H9 (cell line): ENCODE results near the gene FAM110A. TPM values are rescaled to one million over a fixed set of nuclear protein-coding genes. Genes with fewer than 3 reads are reported as not detected.

ENCODE experiments used
- DNase-seq: peaks from one replicate; pipeline ENCODE4 v3.0.0-alpha.2; 2017
- H2AFZ ChIP-seq: one replicate; pipeline ENCODE4 v1.6.1; 2013; ENCODE audit warnings: mild to moderate bottlenecking, low read length, control low read depth, moderate library complexity
- H2AK5ac ChIP-seq: 2 replicates; pipeline ENCODE4 v1.6.1; 2013; ENCODE audit warnings: low read length, control low read depth, mixed read lengths; ENCODE audit not compliant: insufficient read length
- H2BK120ac ChIP-seq: one replicate; pipeline ENCODE4 v1.6.1; 2013; ENCODE audit warnings: low read depth, mild to moderate bottlenecking, low read length, control low read depth, inconsistent platforms; ENCODE audit not compliant: poor library complexity, severe bottlenecking
- H2BK12ac ChIP-seq: 2 replicates; pipeline ENCODE4 v1.6.1; 2013; ENCODE audit warnings: low read length, control low read depth, mixed read lengths, low read depth; ENCODE audit not compliant: insufficient read length
- H2BK15ac ChIP-seq: 2 replicates; pipeline ENCODE4 v1.6.1; 2013; ENCODE audit warnings: low read depth, low read length, control low read depth
- H2BK20ac ChIP-seq: one replicate; pipeline ENCODE4 v1.6.1; 2013; ENCODE audit warnings: low read depth, mild to moderate bottlenecking, low read length, control low read depth, inconsistent platforms; ENCODE audit not compliant: poor library complexity, severe bottlenecking
- H2BK5ac ChIP-seq: 2 replicates; pipeline ENCODE4 v1.6.1; 2013; ENCODE audit warnings: low read length, control low read depth, mixed read lengths; ENCODE audit not compliant: insufficient read length
- H3K14ac ChIP-seq: 2 replicates; pipeline ENCODE4 v1.6.1; 2013; ENCODE audit warnings: low read length, control low read depth; ENCODE audit not compliant: insufficient read depth
- H3K18ac ChIP-seq: 2 replicates; pipeline ENCODE4 v1.6.1; 2013; ENCODE audit warnings: low read depth, mild to moderate bottlenecking, mixed read lengths, low read length, control low read depth; ENCODE audit not compliant: insufficient read length
- H3K23ac ChIP-seq: 2 replicates; pipeline ENCODE4 v1.6.1; 2013; ENCODE audit warnings: low read length, control low read depth, mixed read lengths, low read depth; ENCODE audit not compliant: insufficient read length
- H3K23me2 ChIP-seq: 2 replicates; pipeline ENCODE4 v1.6.1; 2013; ENCODE audit warnings: low read depth, mild to moderate bottlenecking, mixed read lengths, low read length, control low read depth; ENCODE audit not compliant: insufficient read length, poor library complexity, severe bottlenecking
- H3K27ac ChIP-seq: 2 replicates; pipeline ENCODE4 v1.5.1; 2013; ENCODE audit warnings: low read length, control low read depth, mixed read lengths, low read depth; ENCODE audit not compliant: insufficient read length
- H3K27me3 ChIP-seq: 2 replicates; pipeline ENCODE4 v1.6.1; 2013; ENCODE audit warnings: low read length, control low read depth, inconsistent platforms; ENCODE audit not compliant: insufficient read depth
- H3K4ac ChIP-seq: 2 replicates; pipeline ENCODE4 v1.6.1; 2013; ENCODE audit warnings: low read depth, mild to moderate bottlenecking, control low read depth, inconsistent platforms, low read length, moderate library complexity
- H3K4me1 ChIP-seq: 2 replicates; pipeline ENCODE4 v1.6.1; 2013; ENCODE audit warnings: low read length, control low read depth, inconsistent platforms; ENCODE audit not compliant: insufficient read depth
- H3K4me2 ChIP-seq: 2 replicates; pipeline ENCODE4 v1.6.1; 2013; ENCODE audit warnings: low read length, control low read depth, mixed read lengths; ENCODE audit not compliant: insufficient read length, insufficient read depth
- H3K56ac ChIP-seq: 2 replicates; pipeline ENCODE4 v1.6.1; 2013; ENCODE audit warnings: low read depth, mild to moderate bottlenecking, mixed read lengths, low read length, control low read depth; ENCODE audit not compliant: insufficient read length
- H3K79me1 ChIP-seq: 2 replicates; pipeline ENCODE4 v1.6.1; 2013; ENCODE audit warnings: low read depth, mild to moderate bottlenecking, moderate library complexity, low read length, control low read depth, inconsistent platforms; ENCODE audit not compliant: insufficient read depth, poor library complexity, severe bottlenecking
- H3K79me2 ChIP-seq: 2 replicates; pipeline ENCODE4 v1.6.1; 2013; ENCODE audit warnings: low read length, control low read depth, inconsistent platforms; ENCODE audit not compliant: insufficient read depth
- H3K9ac ChIP-seq: 2 replicates; pipeline ENCODE4 v1.6.1; 2013; ENCODE audit warnings: low read length, control low read depth, mixed read lengths; ENCODE audit not compliant: insufficient read length; ENCODE audit errors: extremely low read depth
- H3K9me3 ChIP-seq: one replicate; pipeline ENCODE4 v1.6.1; 2013; ENCODE audit warnings: low read depth, low read length, inconsistent platforms; ENCODE audit not compliant: control insufficient read depth
- H3T11ph ChIP-seq: one replicate; pipeline ENCODE4 v1.6.1; 2013; ENCODE audit warnings: mild to moderate bottlenecking, low read length, control low read depth, inconsistent platforms
- H4K20me1 ChIP-seq: one replicate; pipeline ENCODE4 v1.6.1; 2013; ENCODE audit not compliant: control insufficient read depth, insufficient read length, insufficient read depth
- H4K5ac ChIP-seq: 2 replicates; pipeline ENCODE4 v1.6.1; 2013; ENCODE audit warnings: low read depth, mild to moderate bottlenecking, mixed read lengths, low read length, control low read depth; ENCODE audit not compliant: insufficient read length
- H4K8ac ChIP-seq: replicated peaks from 2 replicates; pipeline ENCODE4 v1.6.1; 2013; ENCODE audit warnings: low read length, control low read depth, mixed read lengths, low read depth; ENCODE audit not compliant: insufficient read length
- H4K91ac ChIP-seq: 2 replicates; pipeline ENCODE4 v1.6.1; 2013; ENCODE audit warnings: low read depth, mild to moderate bottlenecking, moderate library complexity, mixed read lengths, low read length, control low read depth; ENCODE audit not compliant: insufficient read length
- H3K27ac Mint-ChIP-seq, 3 experiments: 2 replicates in 2 of 3; 3 replicates in 1 of 3; pipeline ENCODE4 v1.8.0; 2020 to 2021; ENCODE audit warnings: mixed read lengths in 3 of 3, mild to moderate bottlenecking in 1 of 3, moderate library complexity in 1 of 3
- H3K27me3 Mint-ChIP-seq: 2 replicates; pipeline ENCODE4 v1.8.0; 2021; ENCODE audit warnings: low read depth, mild to moderate bottlenecking, moderate library complexity, mixed read lengths
- H3K36me3 Mint-ChIP-seq, 3 experiments: 2 replicates in 2 of 3; 3 replicates in 1 of 3; pipeline ENCODE4 v1.8.0; 2020 to 2021; ENCODE audit warnings: low read depth in 3 of 3, mixed read lengths in 3 of 3; ENCODE audit not compliant: insufficient read depth in 1 of 3
- H3K4me1 Mint-ChIP-seq, 2 experiments: 2 replicates each; pipeline ENCODE4 v1.8.0; 2020; ENCODE audit warnings: mixed read lengths in 2 of 2
- H3K4me3 Mint-ChIP-seq, 2 experiments: 2 replicates in 1 of 2; 3 replicates in 1 of 2; pipeline ENCODE4 v1.8.0; 2020 to 2021; ENCODE audit warnings: mild to moderate bottlenecking in 2 of 2, mixed read lengths in 2 of 2, moderate library complexity in 1 of 2
- H3K9me3 Mint-ChIP-seq, 2 experiments: 2 replicates in 1 of 2; 3 replicates in 1 of 2; pipeline ENCODE4 v1.8.0; 2020; ENCODE audit warnings: mild to moderate bottlenecking in 2 of 2, mixed read lengths in 2 of 2, moderate library complexity in 1 of 2
- CTCF ChIP-seq: fragments of 200-600 bp; sonication (generic); conservative IDR thresholded peaks from 3 replicates; pipeline ENCODE4 v1.8.0; 2021; ENCODE audit warnings: antibody characterized with exemption, mild to moderate bottlenecking
- WGBS: extraction: QIAGEN DNeasy Blood & Tissue Kit; methylation state at CpG from one replicate; pipeline ENCODE4 v1.1.7; 2013; ENCODE audit warnings: missing lambda C conversion rate, low lambda C conversion rate, mixed read lengths; ENCODE audit not compliant: insufficient read length; ENCODE audit errors: extremely low coverage; 5-methylcytosine and 5-hydroxymethylcytosine counted together
- total RNA-seq: library from RNA; stranded (reverse); gene quantifications from 2 replicates; pipeline ENCODE4 v1.2.1, GENCODE V29; 2021

FAM110A gene
- total RNA-seq, 1 experiment from 2014 or later: 10.3 TPM

DNA sequence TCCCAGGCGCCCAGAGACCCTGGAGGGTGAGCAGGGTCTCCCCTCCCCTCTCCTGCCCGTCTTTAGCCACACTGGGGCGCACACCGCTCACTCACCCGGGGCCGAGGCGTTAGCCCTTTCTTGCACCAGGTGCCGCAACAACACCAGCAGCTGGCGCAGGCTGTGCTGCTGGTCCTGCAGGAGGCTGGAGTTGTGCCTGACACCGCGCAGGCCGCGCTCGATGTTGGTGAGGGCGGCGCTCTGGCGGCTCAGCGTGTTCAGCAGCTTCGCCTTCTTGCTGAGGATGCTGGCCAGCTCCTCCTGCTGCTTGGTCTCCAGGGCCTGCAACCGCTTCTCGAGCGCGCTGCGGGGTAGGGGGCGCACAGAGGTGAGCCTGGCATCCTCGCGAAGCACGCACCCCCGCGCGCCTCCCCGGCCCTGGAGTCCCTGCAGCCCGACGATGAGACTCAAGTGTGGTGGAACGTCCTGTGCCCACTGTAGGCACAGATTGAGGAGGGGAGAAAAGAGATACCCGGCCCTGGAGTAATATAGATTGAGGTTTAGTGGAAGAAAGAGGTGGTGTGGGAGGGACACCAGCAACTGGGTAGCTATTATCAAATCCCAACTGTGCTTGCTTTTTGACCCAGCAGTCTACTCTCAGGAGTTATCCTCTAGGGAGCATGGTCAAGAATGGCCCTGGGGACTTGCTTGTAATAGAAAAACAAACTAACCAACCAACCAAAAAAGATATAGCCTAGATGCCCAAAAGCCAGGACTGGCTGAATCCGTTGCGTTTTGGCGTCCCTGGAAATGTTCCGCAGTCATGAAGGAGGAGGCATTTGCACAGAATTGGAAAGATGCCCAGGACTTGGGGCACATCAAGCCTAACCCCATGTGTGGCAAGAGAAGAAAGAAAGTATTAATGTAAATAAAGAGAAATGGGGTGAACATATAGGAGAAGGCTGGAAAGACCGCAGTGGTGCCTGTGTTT lies 51.8 kb downstream of the FAM110A start:
- Histone ChIP-seq H3K27ac (no peak overlapping the region), H2BK15ac (no peak overlapping the region), H3K4me2 (no peak overlapping the region), H3K9ac (no peak overlapping the region), H3K79me1 (no peaks in the 10 kb centered on the region), H2BK120ac (no peak overlapping the region), H3K23me2 (no peaks in the 10 kb centered on the region), H2BK5ac (no peak overlapping the region), H3K56ac (no peak overlapping the region), H2BK12ac (no peak overlapping the region), H4K20me1 (no peaks in the 10 kb centered on the region), H3K23ac (no peak overlapping the region), H3K27me3 (0 out of 2 replicates have a peak, but pooled peaks cover 3% of the 10 kb centered on the region), H2AFZ (no peak overlapping the region), H3K4ac (no peak overlapping the region), H4K8ac (no peak overlapping the region), H2BK20ac (no peak overlapping the region), H3T11ph (no peak overlapping the region), H3K4me1 (no peaks in the 10 kb centered on the region), H4K5ac (no peak overlapping the region), H3K18ac (no peak overlapping the region), H2AK5ac (no peak overlapping the region), H3K9me3 (no peaks in the 10 kb centered on the region), H3K14ac (no peak overlapping the region), H3K79me2 (no peaks in the 10 kb centered on the region), H4K91ac (no peak overlapping the region)
- no CpG with 5 or more reads among the region's 41 CpGs for WGBS
- H3K36me3 Mint-ChIP-seq: no peaks in the 10 kb centered on the region
- peak; percentile 73 for TF ChIP-seq CTCF
- H3K27me3 Mint-ChIP-seq: peaks cover 32% of the 10 kb centered on the region
- peak; percentile 96 for DNase-seq
- no peaks in the 10 kb centered on the region for H3K9me3 Mint-ChIP-seq
- no peak overlapping the region; a peak in 1 of 7 replicates for H3K27ac Mint-ChIP-seq
- peaks cover 5 to 8% of the 10 kb centered on the region in 2 experiments for H3K4me1 Mint-ChIP-seq
- H3K4me3 Mint-ChIP-seq: peak overlapping the region in 1 of 2 experiments; percentile 20; a peak in 2 of 5 replicates
